Left lung (tissue), 10 donors: ENCODE results near the gene COQ8A. TPM values are rescaled to one million over a fixed set of nuclear protein-coding genes. Genes with fewer than 3 reads are reported as not detected.

Experiments
- ATAC-seq: fragments of 200-7000 bp; cut with Tn5 transposase; one replicate; pipeline ENCODE4 v1.9.1; 2020; ENCODE audit warnings: moderate library complexity
- DNase-seq, 4 donors: peaks; one replicate each; pipeline ENCODE4 v3.0.0-alpha.2; 2013 to 2020
- H3K27ac ChIP-seq, 2 donors: fragments of 200-600 bp; sonication (generic) in 1 of 2; one replicate each; pipeline versions ENCODE4 v1.5.0 to v1.8.0; 2020 to 2021
- H3K27me3 ChIP-seq, 2 donors: fragments of 200-600 bp; sonication (generic) in 1 of 2; one replicate each; pipeline versions ENCODE4 v1.5.0 to v1.8.0; 2020 to 2021
- H3K36me3 ChIP-seq, 2 donors: fragments of 200-600 bp; sonication (generic) in 1 of 2; one replicate each; pipeline versions ENCODE4 v1.5.0 to v1.8.0; 2020 to 2021
- H3K4me1 ChIP-seq, 2 donors: fragments of 200-600 bp; one replicate each; pipeline ENCODE4 v1.8.0; 2021
- H3K4me3 ChIP-seq, 2 donors: fragments of 200-600 bp; sonication (generic) in 1 of 2; one replicate each; pipeline versions ENCODE4 v1.5.0 to v1.8.0; 2020 to 2021; ENCODE audit warnings: mild to moderate bottlenecking in 1 of 2
- H3K9me3 ChIP-seq, 2 donors: fragments of 200-600 bp; sonication (generic) in 1 of 2; one replicate each; pipeline versions ENCODE4 v1.5.0 to v1.8.0; 2020 to 2021
- intact Hi-C, 2 donors: fragments of 100-400 bp; cut with DNase I; formaldehyde crosslinking; loops; one replicate each; pipeline versions ENCODE4 v1.11.2 to v1.14.2; 2022
- polyA plus RNA-seq, 6 donors: library from polyadenylated mRNA; unstranded; fragments of 120-200 nt; gene quantifications; one replicate each; pipeline ENCODE4 v1.2.1, GENCODE V29; 2013; ENCODE audit not compliant: insufficient read length in 6 of 6
- total RNA-seq, 2 donors: library from RNA; stranded (reverse); fragmentation: NEBNext Ultra II Directional; extraction: Animal tissue kit (Norgen Biotek cat#: 25700); gene quantifications; one replicate each; pipeline ENCODE4 v1.2.1, GENCODE V29; 2021
- TF ChIP-seq, protein P1 (sequence below), 2 donors: fragments of 200-600 bp; sonication (generic) in 1 of 2; IDR thresholded peaks; one replicate each; pipeline versions ENCODE4 v1.5.0 to v1.8.0; 2021; ENCODE audit warnings: antibody characterized with exemption in 2 of 2
- donor health status: DM: no; HTN: yes; CAD: no.
- donor health status: DM: no; HTN: no; CAD: no.

The COQ8A gene
- total and polyA plus RNA-seq, 8 donors: 14.5 to 41.5 (median 32.2) TPM

DNA sequence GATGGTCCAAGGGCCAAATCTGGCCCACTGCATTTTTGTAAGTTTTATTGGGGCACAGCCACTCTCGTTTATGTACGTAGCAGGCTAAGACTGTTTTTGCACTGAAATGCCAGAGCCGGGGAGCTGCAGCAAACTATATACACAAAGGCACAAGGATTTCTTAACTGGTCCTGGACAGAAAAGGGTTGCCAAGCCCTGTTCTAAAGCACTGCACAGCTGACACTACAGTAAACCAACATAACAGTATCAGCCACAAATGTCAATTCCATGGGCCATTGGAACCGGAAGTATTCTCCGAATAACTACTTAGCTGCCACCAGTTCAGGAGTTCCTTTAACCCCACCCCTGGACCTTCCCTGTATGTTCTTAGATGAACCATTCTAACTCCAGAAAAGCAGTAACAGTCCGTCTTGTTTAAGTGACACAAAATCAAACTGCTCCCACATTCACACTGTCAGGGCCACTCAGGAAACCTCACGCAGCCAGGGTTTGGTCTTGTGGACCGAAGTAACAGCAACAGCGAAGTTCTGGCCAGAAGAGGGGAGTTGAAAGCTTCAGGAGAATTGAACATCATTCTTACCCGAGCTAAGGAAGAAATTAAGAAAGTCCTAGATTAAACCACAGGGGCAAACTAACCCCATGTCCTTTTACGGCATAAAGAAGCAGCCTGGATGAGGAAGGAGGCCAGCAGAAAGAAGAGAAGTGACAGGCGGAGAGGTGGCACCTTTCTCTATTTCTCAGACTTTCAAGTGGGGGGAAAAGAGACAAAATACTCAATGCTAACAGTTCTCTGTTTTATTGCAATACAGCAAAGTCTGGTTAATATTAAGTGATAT is 49.2 kb downstream of the COQ8A start:
- H3K4me1 ChIP-seq: peaks cover 12 to 35% of the 10 kb centered on the region in 2 donors
- TF ChIP-seq, protein P1, sequence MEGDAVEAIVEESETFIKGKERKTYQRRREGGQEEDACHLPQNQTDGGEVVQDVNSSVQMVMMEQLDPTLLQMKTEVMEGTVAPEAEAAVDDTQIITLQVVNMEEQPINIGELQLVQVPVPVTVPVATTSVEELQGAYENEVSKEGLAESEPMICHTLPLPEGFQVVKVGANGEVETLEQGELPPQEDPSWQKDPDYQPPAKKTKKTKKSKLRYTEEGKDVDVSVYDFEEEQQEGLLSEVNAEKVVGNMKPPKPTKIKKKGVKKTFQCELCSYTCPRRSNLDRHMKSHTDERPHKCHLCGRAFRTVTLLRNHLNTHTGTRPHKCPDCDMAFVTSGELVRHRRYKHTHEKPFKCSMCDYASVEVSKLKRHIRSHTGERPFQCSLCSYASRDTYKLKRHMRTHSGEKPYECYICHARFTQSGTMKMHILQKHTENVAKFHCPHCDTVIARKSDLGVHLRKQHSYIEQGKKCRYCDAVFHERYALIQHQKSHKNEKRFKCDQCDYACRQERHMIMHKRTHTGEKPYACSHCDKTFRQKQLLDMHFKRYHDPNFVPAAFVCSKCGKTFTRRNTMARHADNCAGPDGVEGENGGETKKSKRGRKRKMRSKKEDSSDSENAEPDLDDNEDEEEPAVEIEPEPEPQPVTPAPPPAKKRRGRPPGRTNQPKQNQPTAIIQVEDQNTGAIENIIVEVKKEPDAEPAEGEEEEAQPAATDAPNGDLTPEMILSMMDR (IDR thresholded peaks at IDR 0.05): no peak
- no peaks in the 10 kb centered on the region for H3K27me3 ChIP-seq
- DNase-seq (no peak), ATAC-seq (peak; percentile 29)
- H3K9me3 ChIP-seq: no peaks in the 10 kb centered on the region
- H3K27ac ChIP-seq: peak overlapping the region; percentile 2 to 75
- peaks cover 0 to 44% of the 10 kb centered on the region in 2 donors for H3K36me3 ChIP-seq
- intact Hi-C loops: no loop called here
- H3K4me3 ChIP-seq: no peak overlapping the region

DNA sequence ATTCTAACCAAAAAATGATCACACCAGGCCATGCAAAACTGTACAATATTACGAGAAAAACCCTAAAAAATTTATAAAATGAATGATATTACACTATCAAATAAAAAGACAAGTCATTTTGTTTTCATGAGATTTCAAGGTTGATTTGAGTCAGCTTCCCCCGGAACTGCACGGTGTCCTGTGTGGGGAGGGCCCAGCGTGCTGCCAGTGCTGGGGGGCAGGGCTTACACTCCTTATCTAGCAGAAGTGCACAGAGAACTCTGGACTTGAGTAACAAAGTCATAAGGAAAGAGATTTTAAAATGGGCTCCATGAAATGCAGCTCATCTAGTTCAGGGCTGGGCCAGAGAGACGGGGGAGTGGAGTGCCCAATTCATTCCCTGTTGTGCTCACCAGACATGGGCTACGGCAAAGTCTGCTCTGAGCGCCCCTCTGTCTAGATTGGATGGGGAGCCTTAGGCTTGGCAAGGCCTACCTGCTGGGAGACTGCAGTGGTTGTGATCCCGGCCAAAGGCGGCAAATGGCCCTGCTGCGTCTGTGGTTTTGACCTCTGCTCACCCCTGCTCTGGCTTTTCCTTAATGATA is 50.1 kb downstream of the COQ8A start:
- Histone ChIP-seq H3K4me1 (peaks cover 12 to 35% of the 10 kb centered on the region in 2 donors), H3K9me3 (no peaks in the 10 kb centered on the region), H3K36me3 (peaks cover 0 to 44% of the 10 kb centered on the region in 2 donors), H3K27me3 (no peaks in the 10 kb centered on the region), H3K4me3 (no peak overlapping the region), H3K27ac (peak overlapping the region; percentile 26 to 75)
- TF ChIP-seq, protein P1 (IDR thresholded peaks at IDR 0.05): no peak
- no peak for DNase-seq
- peak; percentile 21 for ATAC-seq
- intact Hi-C loops: no loop called here

DNA sequence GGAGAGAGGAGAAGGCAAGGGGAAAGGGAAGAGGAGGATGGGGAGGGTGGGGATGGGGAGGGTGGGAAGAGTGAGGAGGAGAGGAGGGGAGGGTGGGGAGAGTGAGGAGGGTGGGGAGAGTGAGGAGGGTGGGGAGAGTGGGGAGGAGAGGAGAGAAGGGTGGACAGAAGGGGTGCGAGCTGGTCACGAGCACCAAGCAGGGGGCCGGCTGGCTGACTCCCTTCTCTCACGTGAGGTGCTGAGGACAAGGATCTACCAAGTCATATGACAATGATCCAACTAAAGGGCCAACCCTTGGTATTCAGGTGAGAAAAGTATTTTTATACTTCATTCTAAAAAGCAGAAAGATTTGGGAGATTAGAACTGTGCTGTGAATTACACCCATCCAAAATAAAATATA is 51.8 kb downstream of the COQ8A start:
- intact Hi-C loops: no loop called here
- DNase-seq (no peak), ATAC-seq (no peak)
- Histone ChIP-seq H3K9me3 (no peaks in the 10 kb centered on the region), H3K4me1 (peaks cover 12 to 35% of the 10 kb centered on the region in 2 donors), H3K27ac (no peak overlapping the region), H3K4me3 (no peak overlapping the region), H3K36me3 (peaks cover 0 to 27% of the 10 kb centered on the region in 2 donors), H3K27me3 (no peaks in the 10 kb centered on the region)
- TF ChIP-seq, protein P1 (IDR thresholded peaks at IDR 0.05): no peak

DNA sequence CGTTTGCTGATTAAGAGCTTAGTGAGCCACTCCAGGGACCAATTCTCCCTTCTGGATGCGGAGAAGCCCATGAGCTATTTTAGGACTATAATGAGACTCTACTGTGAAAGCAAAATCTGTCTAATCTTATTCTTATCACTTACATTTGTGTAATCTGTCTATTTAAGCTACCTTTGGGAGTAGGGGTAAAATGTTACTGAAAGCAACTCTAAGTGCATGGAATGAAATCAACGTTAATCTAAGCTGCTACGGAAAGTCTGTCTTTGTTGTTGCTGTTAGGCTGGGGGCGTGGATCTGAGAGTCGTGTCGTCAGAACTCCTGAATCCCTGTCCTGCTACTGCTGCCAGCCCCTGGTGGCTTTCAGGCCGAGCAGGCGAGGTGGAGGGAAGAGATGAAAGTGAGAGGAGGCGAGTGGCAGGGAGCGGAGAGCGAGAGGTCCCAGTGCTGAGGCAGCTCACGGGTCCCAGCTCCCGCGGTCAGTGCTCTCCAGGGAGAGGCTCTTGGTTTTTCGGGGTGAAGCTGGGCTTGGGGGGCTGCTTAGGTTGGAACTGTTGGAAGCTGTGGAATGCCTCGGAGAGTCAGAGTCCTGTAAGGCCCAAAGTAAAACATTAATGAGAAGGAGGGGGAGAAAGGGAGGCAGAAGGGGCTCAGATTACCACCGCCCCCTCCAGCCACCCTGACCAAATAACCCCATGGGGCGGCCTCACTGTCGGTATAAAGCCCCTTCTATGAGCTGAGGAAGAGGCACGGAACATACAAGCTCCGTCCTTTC is 53.9 kb downstream of the COQ8A start:
- Histone ChIP-seq H3K4me3 (no peak overlapping the region), H3K4me1 (peaks cover 5 to 16% of the 10 kb centered on the region in 2 donors), H3K27ac (no peak overlapping the region), H3K9me3 (no peaks in the 10 kb centered on the region), H3K27me3 (no peaks in the 10 kb centered on the region), H3K36me3 (peaks cover 0 to 17% of the 10 kb centered on the region in 2 donors)
- DNase-seq (no peak), ATAC-seq (peak; percentile 29)
- TF ChIP-seq, protein P1 (IDR thresholded peaks at IDR 0.05): no peak
- intact Hi-C loops: no loop called here
